Transverse colon (tissue), 3 donors: ENCODE measurements around the gene CCDC150.

Experiments used
- CTCF ChIP-seq, 5 experiments: fragments of 200-600 bp in 3 of 5; fragments of 450-650 bp in 2 of 5; sonication (generic) in 3 of 5; IDR thresholded peaks; 1 replicate in 2 of 5; 2 replicates in 3 of 5; pipeline ENCODE4 v1.5.1; 2016 to 2017; ENCODE audit warnings: antibody characterized with exemption in 5 of 5, inconsistent platforms in 3 of 5, mild to moderate bottlenecking in 2 of 5, moderate library complexity in 1 of 5
- EP300 ChIP-seq: sonication (generic); formaldehyde crosslinking; IDR thresholded peaks from one replicate; pipeline ENCODE4 v1.6.1; 2017; ENCODE audit warnings: antibody characterized with exemption, low read depth
- POLR2A ChIP-seq: fragments of 450-650 bp; IDR thresholded peaks from one replicate; pipeline ENCODE4 v1.6.1; 2016; ENCODE audit warnings: antibody characterized with exemption, mild to moderate bottlenecking, moderate library complexity

GRCh38 chr2:196675963-196676362 lies 36.4 kb downstream of the CCDC150 start:
- TF ChIP-seq CTCF (IDR thresholded peaks at IDR 0.05) (no peak), POLR2A (no peak), EP300 (no peak)
